SK-N-SH treated with all-trans-retinoic acid at 6 μM for 48 hours (cell line): ENCODE results near the gene OBSCN.

ENCODE experiments used
- ATAC-seq: fragments of 200-7000 bp; cut with Tn5 transposase; 3 replicates; pipeline ENCODE4 v1.9.1; 2020; ENCODE audit warnings: mild to moderate bottlenecking, moderate library complexity
- BACH2 ChIP-seq: fragments of 250-450 bp; sonication (Bioruptor Pico); IDR thresholded peaks from 2 replicates; pipeline ENCODE4 v1.9.0; 2021; ENCODE audit warnings: mild to moderate bottlenecking, borderline replicate concordance
- CSDC2 ChIP-seq: fragments of 250-450 bp; sonication (Bioruptor Pico); IDR thresholded peaks from 2 replicates; pipeline ENCODE4 v1.5.0; 2020; ENCODE audit warnings: mild to moderate bottlenecking, moderate library complexity
- ESRRG ChIP-seq: fragments of 250-450 bp; sonication (Bioruptor Pico); IDR thresholded peaks from 2 replicates; pipeline ENCODE4 v1.6.1; 2021; ENCODE audit warnings: mild to moderate bottlenecking
- GLIS3 ChIP-seq: fragments of 250-450 bp; sonication (Bioruptor Pico); IDR thresholded peaks from 2 replicates; pipeline ENCODE4 v1.5.0; 2020; ENCODE audit warnings: mild to moderate bottlenecking, moderate library complexity
- OSR1 ChIP-seq: fragments of 250-450 bp; sonication (Bioruptor Pico); IDR thresholded peaks from 2 replicates; pipeline ENCODE4 v1.8.0; 2022; ENCODE audit warnings: moderate library complexity, mild to moderate bottlenecking, inconsistent platforms
- SNAI2 ChIP-seq: fragments of 250-450 bp; sonication (Bioruptor Pico); IDR thresholded peaks from 2 replicates; pipeline ENCODE4 v1.5.0; 2020; ENCODE audit warnings: mild to moderate bottlenecking, moderate library complexity
- TSHZ2 ChIP-seq: fragments of 250-450 bp; sonication (Bioruptor Pico); IDR thresholded peaks from 2 replicates; pipeline ENCODE4 v1.5.0; 2020; ENCODE audit warnings: mild to moderate bottlenecking, moderate library complexity
- ZC3H10 ChIP-seq: fragments of 250-450 bp; sonication (Bioruptor Pico); IDR thresholded peaks from 2 replicates; pipeline ENCODE4 v1.5.1; 2021; ENCODE audit warnings: mild to moderate bottlenecking, moderate library complexity
- ZFP3 ChIP-seq: fragments of 250-450 bp; sonication (Bioruptor Pico); IDR thresholded peaks from 2 replicates; pipeline ENCODE4 v1.5.0; 2020; ENCODE audit warnings: mild to moderate bottlenecking, moderate library complexity
- ZFP30 ChIP-seq: fragments of 450-650 bp; formaldehyde crosslinking; IDR thresholded peaks from 2 replicates; pipeline ENCODE4 v1.5.0; 2022; ENCODE audit warnings: mild to moderate bottlenecking, moderate library complexity
- ZNF565 ChIP-seq: fragments of 450-650 bp; formaldehyde crosslinking; conservative IDR thresholded peaks from 2 replicates; pipeline ENCODE4 v1.5.0; 2020; ENCODE audit warnings: low read depth, mild to moderate bottlenecking, moderate library complexity
- ZNF8 ChIP-seq: fragments of 450-650 bp; formaldehyde crosslinking; IDR thresholded peaks from 2 replicates; pipeline ENCODE4 v1.5.0; 2020; ENCODE audit warnings: mild to moderate bottlenecking, moderate library complexity
- TF ChIP-seq, protein P1 (sequence below): fragments of 250-450 bp; sonication (Bioruptor Pico); IDR thresholded peaks from 2 replicates; pipeline ENCODE4 v1.5.1; 2021; ENCODE audit warnings: mild to moderate bottlenecking, moderate library complexity
- TF ChIP-seq, protein P2 (sequence below): fragments of 250-450 bp; sonication (Bioruptor Pico); IDR thresholded peaks from 2 replicates; pipeline ENCODE4 v1.8.0; 2020; ENCODE audit warnings: mild to moderate bottlenecking, moderate library complexity, borderline replicate concordance
- TF ChIP-seq, protein P3 (sequence below): fragments of 250-450 bp; sonication (Bioruptor Pico); IDR thresholded peaks from 2 replicates; pipeline ENCODE4 v1.5.1; 2020; ENCODE audit warnings: low read depth, mild to moderate bottlenecking, moderate library complexity

OBSCN gene

DNA sequence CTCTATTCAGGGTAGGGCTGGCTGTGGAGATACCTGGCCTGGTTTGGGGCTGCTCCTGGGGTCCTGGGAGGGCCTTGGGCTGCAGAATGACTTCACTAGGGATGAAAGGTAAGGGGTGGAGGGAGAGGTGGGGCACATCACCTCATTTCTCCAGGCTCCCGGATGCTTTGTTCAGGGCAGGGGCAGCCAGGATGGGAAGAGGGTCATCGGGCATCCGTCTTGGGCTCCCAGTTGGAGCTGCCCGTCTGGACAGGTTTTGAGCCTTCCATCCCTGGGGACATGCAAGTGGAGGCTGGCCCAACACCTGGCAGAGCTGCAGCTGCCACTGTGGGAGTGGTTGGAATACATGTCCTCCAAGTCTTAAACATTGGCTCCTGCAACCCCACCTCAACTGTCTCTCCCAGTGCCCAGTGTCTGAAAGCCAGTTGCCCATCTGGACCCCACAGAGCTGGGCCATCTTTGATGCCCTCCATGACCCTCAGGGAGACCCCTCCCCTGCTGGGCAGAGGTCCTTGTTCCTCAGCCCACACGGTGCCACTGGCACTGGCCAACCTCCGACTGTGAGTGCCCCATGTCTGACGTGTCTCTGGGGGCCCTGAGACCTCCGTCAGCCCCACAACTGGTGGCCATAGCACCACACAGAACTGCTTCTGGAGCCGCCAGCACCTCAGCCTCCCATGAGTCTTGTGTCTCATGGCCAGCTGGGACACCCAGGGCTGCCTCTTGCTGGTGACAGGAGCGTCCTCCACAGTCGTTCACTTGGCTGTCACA is 145.9 kb downstream of the OBSCN start (continued):
- TF ChIP-seq ZC3H10 (CRISPR knock-in tag) (no peak), ESRRG (CRISPR knock-in tag) (no peak), TSHZ2 (CRISPR knock-in tag) (no peak), ZNF8 (no peak)

DNA sequence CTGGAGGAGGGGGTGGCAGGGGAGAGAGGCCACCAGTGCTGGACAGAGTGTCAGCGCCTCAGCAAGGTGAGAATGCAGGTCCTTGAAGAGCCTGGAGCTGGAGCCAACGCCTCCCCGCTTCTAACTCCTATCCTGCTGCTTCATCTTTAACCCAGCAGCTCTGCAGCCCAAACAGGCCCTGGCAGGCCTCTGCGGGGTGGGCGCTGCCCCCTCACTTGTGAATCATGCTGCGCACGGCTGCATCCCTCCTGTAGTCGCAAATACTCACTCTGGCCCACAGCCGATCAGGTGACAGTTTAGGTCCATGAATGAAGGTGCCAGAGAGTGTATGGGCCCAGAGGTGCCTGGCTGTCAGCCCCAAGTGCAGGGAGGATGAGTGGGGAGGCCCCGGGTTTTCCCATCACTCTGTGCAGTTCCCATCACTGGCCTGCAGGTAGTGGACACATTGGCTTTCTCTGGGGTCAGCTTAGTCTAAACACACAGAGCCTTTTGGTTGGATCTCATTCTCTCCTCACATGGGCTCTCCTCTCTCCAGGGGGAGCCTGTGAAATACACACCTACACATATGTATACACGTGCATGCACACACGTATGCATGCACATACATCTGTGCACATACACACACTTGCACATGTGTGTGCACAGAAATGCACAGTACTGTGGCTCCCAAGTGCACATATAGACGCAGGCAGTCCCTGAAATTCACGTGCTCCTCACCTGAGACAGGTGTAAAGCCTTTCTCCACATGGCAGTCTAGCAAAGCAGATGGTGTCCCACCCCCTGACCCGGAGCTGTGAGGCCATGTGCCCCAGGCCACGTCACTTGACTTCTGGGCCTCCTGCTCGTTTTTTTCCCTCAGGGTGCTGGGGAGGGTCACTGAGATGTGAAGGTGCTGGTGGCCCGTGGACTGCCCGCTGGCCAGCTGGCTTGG is 146.8 kb downstream of the OBSCN start:
- TF ChIP-seq SNAI2 (CRISPR knock-in tag) (no peak), ZFP3 (CRISPR knock-in tag) (no peak), ZC3H10 (CRISPR knock-in tag) (no peak), ESRRG (CRISPR knock-in tag) (no peak), BACH2 (no peak)
- TF ChIP-seq, protein P1, sequence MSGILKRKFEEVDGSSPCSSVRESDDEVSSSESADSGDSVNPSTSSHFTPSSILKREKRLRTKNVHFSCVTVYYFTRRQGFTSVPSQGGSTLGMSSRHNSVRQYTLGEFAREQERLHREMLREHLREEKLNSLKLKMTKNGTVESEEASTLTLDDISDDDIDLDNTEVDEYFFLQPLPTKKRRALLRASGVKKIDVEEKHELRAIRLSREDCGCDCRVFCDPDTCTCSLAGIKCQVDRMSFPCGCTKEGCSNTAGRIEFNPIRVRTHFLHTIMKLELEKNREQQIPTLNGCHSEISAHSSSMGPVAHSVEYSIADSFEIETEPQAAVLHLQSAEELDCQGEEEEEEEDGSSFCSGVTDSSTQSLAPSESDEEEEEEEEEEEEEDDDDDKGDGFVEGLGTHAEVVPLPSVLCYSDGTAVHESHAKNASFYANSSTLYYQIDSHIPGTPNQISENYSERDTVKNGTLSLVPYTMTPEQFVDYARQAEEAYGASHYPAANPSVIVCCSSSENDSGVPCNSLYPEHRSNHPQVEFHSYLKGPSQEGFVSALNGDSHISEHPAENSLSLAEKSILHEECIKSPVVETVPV (CRISPR knock-in tag) = no peak
- TF ChIP-seq, protein P2, sequence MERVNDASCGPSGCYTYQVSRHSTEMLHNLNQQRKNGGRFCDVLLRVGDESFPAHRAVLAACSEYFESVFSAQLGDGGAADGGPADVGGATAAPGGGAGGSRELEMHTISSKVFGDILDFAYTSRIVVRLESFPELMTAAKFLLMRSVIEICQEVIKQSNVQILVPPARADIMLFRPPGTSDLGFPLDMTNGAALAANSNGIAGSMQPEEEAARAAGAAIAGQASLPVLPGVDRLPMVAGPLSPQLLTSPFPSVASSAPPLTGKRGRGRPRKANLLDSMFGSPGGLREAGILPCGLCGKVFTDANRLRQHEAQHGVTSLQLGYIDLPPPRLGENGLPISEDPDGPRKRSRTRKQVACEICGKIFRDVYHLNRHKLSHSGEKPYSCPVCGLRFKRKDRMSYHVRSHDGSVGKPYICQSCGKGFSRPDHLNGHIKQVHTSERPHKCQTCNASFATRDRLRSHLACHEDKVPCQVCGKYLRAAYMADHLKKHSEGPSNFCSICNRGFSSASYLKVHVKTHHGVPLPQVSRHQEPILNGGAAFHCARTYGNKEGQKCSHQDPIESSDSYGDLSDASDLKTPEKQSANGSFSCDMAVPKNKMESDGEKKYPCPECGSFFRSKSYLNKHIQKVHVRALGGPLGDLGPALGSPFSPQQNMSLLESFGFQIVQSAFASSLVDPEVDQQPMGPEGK (CRISPR knock-in tag) = no peak
- ATAC-seq = peak; percentile 12; the same call in 1 of the 3 replicates

DNA sequence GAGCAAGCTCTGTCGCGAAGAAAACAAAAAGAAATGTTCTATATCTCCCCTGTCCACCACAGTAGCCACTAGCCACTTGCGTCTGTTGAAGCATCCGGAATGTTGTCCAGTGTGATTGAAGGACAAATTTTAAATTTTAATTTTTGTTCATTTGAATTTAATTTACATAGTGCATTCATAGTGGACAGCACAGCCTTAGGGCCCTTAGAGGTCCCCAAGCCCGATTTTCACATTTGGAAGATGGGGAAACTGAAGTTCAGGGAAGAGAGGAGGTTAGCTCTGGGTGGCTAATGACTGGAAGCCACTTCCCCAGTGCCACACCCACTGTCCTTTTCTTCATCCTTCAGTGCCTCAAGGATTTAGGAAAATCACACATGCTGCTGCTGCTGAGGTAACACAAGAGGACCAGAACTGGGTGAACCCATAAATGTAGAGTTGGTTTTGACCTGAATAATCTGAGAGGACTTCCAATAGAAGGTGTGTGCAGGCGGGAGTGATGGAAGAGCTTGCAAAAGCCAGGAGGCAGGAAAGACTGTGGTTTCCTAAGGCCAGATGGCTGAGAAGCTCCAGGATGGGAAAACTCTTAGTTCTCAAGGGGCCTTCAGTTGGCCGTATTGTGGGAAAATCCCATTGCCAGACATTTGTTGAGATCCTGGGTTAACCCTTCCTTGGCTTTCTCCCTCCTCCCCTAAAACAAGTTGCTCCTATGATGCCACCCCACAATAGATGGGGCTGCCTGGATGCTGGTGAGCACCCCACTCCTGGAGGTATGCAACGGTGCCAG is 149.2 kb downstream of the OBSCN start:
- no peak for ATAC-seq

DNA sequence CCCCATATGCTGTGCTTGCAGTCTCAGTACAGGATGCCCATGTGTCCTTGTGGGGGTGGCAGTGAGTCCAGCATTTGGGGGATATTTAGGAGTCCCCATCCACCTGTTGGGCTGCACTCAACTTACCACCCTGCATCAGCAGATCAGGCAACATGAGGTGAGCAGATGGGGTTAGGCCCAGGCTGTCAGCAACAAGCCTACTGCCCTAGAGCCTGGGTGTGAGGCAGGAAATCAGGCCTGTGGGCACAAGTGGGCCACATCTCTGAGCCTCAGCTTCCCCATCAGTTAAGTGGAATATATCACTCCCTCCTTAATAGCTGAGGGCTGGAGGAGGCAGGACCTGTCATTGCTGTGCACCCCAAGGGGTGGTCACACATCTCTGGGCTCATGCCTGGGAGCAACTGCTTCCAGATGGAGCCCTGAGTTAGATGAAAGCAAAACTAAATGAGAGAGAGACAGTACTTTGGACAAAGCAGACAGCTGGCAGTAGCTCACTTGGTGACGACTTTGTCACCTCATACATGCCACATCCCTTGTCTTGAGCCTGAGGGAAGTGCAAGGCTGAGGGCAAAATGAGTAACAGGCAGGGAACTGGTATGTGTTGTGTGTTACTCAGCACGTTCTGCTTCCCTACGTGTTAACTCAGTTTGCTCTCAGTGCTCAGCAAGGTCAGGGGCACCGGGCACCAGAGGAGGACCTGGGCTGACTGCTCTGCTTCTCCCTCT is 150.4 kb downstream of the OBSCN start:
- no peak for ATAC-seq
- TF ChIP-seq, protein P3, sequence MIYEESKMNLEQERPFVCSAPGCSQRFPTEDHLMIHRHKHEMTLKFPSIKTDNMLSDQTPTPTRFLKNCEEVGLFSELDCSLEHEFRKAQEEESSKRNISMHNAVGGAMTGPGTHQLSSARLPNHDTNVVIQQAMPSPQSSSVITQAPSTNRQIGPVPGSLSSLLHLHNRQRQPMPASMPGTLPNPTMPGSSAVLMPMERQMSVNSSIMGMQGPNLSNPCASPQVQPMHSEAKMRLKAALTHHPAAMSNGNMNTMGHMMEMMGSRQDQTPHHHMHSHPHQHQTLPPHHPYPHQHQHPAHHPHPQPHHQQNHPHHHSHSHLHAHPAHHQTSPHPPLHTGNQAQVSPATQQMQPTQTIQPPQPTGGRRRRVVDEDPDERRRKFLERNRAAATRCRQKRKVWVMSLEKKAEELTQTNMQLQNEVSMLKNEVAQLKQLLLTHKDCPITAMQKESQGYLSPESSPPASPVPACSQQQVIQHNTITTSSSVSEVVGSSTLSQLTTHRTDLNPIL = no peak
- TF ChIP-seq BACH2 (no peak), ZFP30 (CRISPR knock-in tag) (no peak), ESRRG (CRISPR knock-in tag) (no peak), TSHZ2 (CRISPR knock-in tag) (no peak), ZNF8 (no peak), ZNF565 (CRISPR knock-in tag) (no peak), SNAI2 (CRISPR knock-in tag) (no peak), CSDC2 (CRISPR knock-in tag) (no peak), OSR1 (CRISPR knock-in tag) (no peak), GLIS3 (no peak)
- TF ChIP-seq, protein P2 (CRISPR knock-in tag) = no peak
- TF ChIP-seq, protein P1 (CRISPR knock-in tag) = no peak

More for the DNA sequence above, 149.2 kb downstream of the OBSCN start:
- TF ChIP-seq ESRRG (CRISPR knock-in tag) = no peak
- TF ChIP-seq, all 23 proteins: peak for 0
